Pons (tissue), 1 donor: ENCODE measurements around the gene CD82.

ENCODE experiments used
- DNase-seq: peaks from one replicate; pipeline ENCODE4 v3.0.0-alpha.2; 2016; ENCODE audit warnings: low spot score

The CD82 gene

GRCh38 chr11:44565211-44565952, at the start of gene CD82:
TSS of gene CD82 (plus strand) at chr11:44565663. CDS start at chr11:44594663, 29,000 bp downstream.
- DNase-seq, result peak; percentile 99

- no peak for DNase-seq
These were observed 48.6 kb upstream of the CD82 start for GRCh38 chr11:44516688-44517507.

- no peak for DNase-seq
These were observed 47.9 kb upstream of the CD82 start for GRCh38 chr11:44517541-44517940.

GRCh38 chr11:44518968-44519550, 46.4 kb upstream of the CD82 start:
- DNase-seq, result no peak

- no peak for DNase-seq
These were observed 45.3 kb upstream of the CD82 start for GRCh38 chr11:44519989-44520737.

- DNase-seq, result no peak
These were observed 44.3 kb upstream of the CD82 start for GRCh38 chr11:44521148-44521547.

GRCh38 chr11:44522294-44522693, 43.2 kb upstream of the CD82 start:
- DNase-seq, result no peak

- DNase-seq, result no peak
These were observed 41.1 kb upstream of the CD82 start for GRCh38 chr11:44524346-44524745.

- no peak for DNase-seq
These were observed 40.7 kb upstream of the CD82 start for GRCh38 chr11:44524751-44525201.

- DNase-seq, result no peak
These were observed 39.8 kb upstream of the CD82 start for GRCh38 chr11:44525473-44526252.

GRCh38 chr11:44526438-44526837, 39.0 kb upstream of the CD82 start:
- DNase-seq, result no peak

GRCh38 chr11:44527476-44527875, 38.0 kb upstream of the CD82 start:
- no peak for DNase-seq

GRCh38 chr11:44528103-44528502, 37.4 kb upstream of the CD82 start:
- DNase-seq, result no peak

- no peak for DNase-seq
These were observed 36.9 kb upstream of the CD82 start for GRCh38 chr11:44528581-44528980.

GRCh38 chr11:44529895-44530412, 35.5 kb upstream of the CD82 start:
- no peak for DNase-seq

GRCh38 chr11:44530413-44531115, 34.9 kb upstream of the CD82 start:
- DNase-seq, result no peak

GRCh38 chr11:44531116-44531504, 34.4 kb upstream of the CD82 start:
- no peak for DNase-seq

- DNase-seq, result no peak
These were observed 33.8 kb upstream of the CD82 start for GRCh38 chr11:44531636-44532035.

- DNase-seq, result no peak
These were observed 32.7 kb upstream of the CD82 start for GRCh38 chr11:44532809-44533208.

- no peak for DNase-seq
These were observed 31.3 kb upstream of the CD82 start for GRCh38 chr11:44533921-44534711.
